GM19035 (cell line): ENCODE results near the gene SRP68.
"Not testable (repeated sequence)": the region's sequence is repeated elsewhere in the genome, so short reads cannot be mapped to it uniquely, and the experiment has no call there.

ENCODE experiments used
- ATAC-seq: cut with Tn5 transposase; IDR thresholded peaks from one replicate; pipeline ENCODE4 v1.9.1; 2021; ENCODE audit not compliant: unreplicated experiment

SRP68 gene

GRCh38 chr17:76046064-76046463 lies 26.3 kb downstream of the SRP68 start:
- no peak for ATAC-seq

GRCh38 chr17:76044475-76045007 lies 27.8 kb downstream of the SRP68 start:
- ATAC-seq = not testable (repeated sequence)

DNA sequence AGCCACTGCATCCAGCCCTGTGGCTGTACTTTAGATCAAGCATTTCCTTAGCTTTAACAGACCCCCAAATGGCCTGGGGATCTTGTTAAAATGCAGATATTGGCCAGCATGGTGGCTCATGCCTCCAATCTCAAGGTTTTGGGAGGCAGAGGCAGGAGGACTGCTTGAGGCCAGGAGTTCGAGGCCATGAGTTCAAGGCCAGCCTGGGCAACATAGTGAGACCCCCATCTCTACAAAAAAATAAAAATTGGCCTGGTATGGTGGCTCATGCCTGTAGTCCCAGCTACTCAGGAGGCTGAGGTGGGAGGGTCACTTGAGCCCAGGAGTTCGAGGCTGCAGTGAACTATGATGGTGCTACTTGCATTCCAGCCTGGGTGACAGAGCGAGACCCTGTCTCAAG lies 29.4 kb downstream of the SRP68 start:
- ATAC-seq = not testable (repeated sequence)

GRCh38 chr17:76040376-76040775 lies 31.9 kb downstream of the SRP68 start:
- ATAC-seq = no peak

DNA sequence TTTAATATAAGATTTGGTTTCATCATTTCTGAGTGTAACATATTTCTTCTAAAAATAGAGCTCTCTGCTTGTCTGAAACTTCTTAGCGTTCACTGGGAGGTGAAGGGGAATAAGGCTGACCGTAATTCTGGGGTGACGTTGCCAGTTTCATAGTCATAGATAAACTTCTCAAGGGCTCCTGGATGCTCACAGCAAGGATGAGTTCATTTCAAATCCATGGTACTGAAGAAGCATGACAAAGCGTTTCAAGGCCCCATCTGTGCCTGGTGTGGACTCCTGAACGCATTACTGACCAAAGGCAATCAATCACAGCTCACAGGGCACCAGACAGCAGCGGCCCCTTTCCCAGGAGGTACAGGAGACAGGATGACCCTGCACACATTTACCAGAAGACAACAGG lies 33.2 kb downstream of the SRP68 start:
- ATAC-seq = no peak

DNA sequence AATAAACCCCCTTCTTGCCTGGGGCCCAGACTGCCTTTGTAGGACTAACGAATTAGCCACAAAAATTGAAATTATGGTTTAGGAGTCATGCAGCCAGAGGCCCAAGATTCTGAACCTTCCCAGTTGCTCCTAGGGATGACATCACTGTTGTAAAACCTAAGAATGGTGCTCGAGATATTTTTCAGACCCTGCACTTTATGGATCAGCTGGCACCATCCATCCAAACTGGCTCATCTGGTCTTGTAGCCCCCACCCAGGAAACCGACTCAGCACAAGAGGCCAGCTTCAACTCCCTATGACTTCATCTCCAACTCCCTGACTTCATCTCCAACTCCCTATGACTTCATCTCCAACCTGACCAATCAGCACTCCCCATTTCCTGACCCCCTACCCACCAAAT lies 34.3 kb downstream of the SRP68 start:
- no peak for ATAC-seq

DNA sequence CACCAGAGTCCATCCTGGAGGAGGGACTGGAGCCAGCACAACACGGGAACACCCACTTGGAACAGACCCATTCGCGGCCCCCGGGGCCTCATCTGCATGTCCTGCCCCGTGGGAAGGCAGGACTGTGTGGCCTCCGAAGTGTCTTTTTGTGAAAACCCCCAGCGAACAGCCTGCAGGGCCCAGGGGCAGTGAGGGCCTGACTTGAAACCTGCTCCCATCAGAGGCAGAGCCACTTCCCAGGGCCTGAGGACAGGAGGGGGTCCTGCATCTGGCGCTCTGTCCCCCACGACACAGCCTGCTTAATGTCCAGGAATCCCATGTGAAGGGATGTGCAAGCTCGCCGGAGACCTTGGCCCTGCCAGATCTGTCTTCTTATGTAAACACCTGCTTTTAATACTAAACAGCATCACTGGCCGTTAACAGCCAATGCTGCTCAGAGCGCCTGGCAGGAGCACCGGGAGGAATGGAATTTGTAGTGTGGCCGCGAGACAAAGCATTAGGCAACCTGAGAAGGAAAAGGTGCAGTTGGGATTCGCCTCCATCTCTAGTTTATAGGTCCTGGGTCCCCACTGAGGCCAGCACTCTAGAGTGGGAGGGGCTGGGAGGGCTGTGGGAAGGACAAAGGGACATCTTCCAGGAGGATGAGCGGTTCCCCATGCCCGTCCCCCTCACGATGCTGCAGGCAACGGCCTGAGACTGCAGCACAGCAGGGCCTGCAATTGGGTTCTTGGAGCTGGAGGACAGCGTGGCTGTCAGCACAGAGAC lies 35.6 kb downstream of the SRP68 start:
- ATAC-seq = no peak

- ATAC-seq = no peak
These were observed 37.6 kb downstream of the SRP68 start for GRCh38 chr17:76034428-76035350.

- ATAC-seq = no peak
These were observed 39.2 kb downstream of the SRP68 start for GRCh38 chr17:76033139-76033538.

- no peak for ATAC-seq
These were observed 39.6 kb downstream of the SRP68 start for GRCh38 chr17:76032780-76033108.

GRCh38 chr17:76032073-76032779 lies 40.1 kb downstream of the SRP68 start:
- ATAC-seq = no peak

DNA sequence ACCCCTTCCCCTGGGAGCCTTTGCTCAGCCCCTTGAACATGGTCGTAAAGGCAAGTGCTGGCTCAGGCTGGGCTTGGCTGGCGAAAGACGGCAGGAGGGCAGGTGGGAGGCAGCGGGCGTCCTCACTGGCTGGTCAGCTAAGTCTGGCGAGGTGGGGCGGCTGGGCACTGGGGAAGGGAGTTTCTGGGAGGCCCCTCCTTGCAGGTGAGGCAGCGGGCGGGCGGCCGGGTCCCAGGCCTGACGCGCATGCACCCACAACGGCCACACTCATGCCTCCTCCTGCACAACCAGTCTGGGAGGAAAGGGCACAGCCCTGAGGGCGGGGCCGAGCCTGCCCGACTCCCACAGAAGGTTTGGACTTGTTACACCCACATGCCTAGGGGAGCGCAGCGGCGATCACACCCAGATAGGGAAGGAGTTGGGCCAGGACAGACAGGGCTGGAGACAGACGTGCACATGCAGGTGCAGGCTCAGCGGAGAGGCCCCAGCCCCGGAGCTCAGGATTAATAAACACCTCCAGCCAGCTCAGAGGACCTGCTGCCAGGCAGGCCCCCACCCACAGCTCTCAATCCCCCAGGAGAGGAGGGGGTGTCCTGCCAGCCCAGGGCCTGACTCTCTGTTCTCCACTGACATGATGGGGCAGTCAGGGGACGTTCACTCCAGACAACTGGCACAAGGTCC lies 45.0 kb downstream of the SRP68 start, which contains the start of gene EVPL:
Gene EVPL (minus strand): TSS at position 148 of the 681 bp plus-strand sequence. CDS start 108 bp downstream, at position 40.
- no peak for ATAC-seq

DNA sequence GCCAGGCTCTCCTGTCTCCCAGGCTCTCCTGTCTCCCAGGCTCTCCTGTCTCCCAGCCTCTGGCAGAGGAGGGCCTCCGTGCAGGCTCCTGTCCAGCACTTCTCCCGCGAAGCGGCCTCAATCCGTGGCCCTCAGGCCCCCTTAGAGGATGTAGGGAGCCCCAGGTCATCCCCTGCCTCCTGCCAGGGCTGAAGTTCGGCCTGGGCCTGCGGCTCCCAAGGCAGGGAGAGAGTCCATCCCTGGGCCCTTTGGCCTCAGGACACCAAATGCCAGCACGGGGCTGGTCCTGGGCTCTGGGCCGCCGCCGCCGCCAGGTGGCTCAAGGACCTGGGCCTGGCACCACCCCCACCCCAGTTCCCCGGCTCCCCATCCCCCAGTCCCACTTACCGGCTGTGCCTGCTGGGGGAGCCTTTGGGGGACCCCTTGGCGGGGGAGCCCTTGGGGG lies 45.6 kb downstream of the SRP68 start:
- ATAC-seq = no peak

DNA sequence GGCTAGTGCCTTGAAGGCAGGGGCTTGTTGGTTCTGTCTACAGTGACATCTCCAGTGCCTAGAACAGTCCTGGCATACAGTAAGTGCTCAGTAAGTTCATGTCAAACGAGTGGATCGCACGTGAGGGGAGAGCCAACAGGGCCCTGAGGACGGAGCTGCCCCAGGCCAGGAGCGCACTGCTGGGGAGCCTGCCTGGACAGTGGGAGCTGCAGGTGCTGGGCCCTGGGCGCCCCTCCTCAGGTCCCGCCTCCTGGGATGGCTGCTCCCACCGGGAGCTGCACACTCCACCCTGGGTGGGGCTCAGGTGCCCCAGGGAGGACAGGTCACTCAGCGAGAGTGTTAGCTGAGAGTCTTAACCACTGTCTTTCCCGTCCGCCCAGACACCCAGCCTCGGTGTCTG lies 47.0 kb downstream of the SRP68 start:
- ATAC-seq = no peak

DNA sequence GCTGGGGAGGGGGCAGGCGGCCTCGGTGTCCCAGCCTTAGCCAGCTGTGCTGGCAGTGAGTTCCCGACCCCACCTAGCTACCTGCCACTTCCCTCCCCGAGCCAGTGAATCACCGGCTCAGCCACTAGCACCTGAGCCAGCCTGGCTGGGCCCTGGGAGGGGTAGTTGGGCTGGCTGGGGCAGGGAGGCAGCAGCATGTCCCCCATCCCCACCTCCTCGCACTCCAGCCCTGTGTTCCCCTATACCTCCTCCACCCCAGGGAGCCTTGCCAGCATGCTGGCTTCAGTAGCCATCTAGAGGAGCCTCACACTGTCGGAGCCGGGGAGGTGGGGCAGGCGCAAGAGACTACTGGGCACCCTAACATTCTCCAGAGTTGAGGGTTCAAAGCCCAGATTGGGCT lies 48.0 kb downstream of the SRP68 start:
- no peak for ATAC-seq

DNA sequence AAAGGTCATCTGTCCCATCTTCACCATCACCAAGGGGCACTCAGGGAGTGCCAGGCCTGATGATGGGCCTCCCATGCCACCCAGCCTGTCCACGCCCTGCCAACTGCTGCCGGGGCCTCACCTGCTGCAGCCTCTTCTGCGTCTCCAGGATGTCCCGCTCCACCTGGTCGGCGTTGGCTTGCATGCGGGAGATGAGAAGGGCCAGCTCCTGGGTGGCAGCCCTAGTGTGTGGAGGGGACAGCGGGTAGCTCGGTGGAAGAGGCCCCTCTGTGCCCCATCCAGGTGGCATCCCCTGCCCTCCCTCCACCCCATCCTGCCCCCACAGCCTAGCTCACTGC lies 48.4 kb downstream of the SRP68 start:
- ATAC-seq = no peak

GRCh38 chr17:76022973-76023899 lies 49.1 kb downstream of the SRP68 start:
- ATAC-seq = no peak

- ATAC-seq = no peak
These were observed 50.0 kb downstream of the SRP68 start for GRCh38 chr17:76022285-76022684.

DNA sequence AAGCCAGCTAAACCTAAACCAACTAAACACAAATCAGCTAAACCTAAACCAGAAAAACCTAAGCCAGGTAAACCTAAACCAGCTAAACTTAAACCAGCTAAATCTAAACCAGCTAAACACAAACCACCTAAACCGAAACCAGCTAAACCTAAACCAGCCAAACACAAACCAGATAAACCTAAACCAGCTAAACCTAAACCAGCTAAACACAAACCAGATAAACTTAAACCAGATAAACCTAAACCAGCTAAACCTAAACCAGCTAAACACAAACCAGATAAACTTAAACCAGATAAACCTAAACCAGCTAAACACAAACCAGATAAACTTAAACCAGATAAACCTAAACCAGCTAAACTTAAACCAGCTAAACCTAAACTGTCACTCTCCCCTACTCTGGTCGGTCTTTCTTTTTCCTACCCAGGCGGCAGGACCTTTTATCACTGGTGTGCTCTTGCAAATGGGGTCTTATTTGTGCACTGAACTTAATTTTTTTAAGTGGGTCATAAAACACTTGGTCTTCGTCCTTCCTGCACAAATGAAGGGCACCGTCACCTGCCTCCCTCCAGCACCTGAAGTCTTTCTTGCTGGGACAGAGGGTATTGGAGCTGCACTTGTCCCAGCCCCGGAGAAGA lies 52.4 kb downstream of the SRP68 start:
- ATAC-seq = no peak
